ENCODE measurements around the gene ADCY5. TPM values are rescaled to one million over a fixed set of nuclear protein-coding genes. Genes with fewer than 3 reads are reported as not detected.

The ADCY5 gene
- total RNA-seq, 2 experiments from 2014 or later, result not detected

DNA sequence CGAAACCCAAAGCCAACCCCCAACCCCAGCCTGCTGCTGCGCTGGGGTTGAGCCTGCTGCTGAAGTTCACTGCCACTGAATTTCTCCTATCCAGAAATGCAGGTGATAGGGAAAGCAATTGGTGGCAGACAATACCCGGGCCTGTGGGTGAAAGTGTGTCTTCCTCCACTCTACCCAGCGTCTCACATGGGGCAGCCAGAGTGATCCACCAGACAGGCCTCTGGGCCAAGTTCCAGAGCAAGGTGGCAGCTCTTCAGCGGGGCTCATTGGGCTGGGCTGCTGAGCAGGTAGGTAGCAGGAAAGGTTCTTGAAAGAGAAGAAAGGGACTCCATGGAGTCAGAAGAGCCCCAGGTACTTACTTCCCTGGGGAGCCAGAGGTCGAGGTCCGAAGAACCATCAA lies 6.0 kb downstream of the ADCY5 start:
- ATAC-seq, result no peak
- H3K4me1 Mint-ChIP-seq (ENCODE audit: low read depth), result no peaks in the 10 kb centered on the region
- no peaks in the 10 kb centered on the region for H3K36me3 Mint-ChIP-seq (ENCODE audit: low read depth)
- CTCF ChIA-PET, result no interaction called here
- POLR2A ChIA-PET, result no interaction called here
- no peak overlapping the region for H3K27ac Mint-ChIP-seq
- DNase-seq, result no peak
- no peaks in the 10 kb centered on the region for H3K9me3 Mint-ChIP-seq (ENCODE audit: insufficient read depth)
- H3K4me3 Mint-ChIP-seq, result no peak overlapping the region
- peaks cover 42% of the 10 kb centered on the region for H3K27me3 Mint-ChIP-seq (ENCODE audit: low read depth)

DNA sequence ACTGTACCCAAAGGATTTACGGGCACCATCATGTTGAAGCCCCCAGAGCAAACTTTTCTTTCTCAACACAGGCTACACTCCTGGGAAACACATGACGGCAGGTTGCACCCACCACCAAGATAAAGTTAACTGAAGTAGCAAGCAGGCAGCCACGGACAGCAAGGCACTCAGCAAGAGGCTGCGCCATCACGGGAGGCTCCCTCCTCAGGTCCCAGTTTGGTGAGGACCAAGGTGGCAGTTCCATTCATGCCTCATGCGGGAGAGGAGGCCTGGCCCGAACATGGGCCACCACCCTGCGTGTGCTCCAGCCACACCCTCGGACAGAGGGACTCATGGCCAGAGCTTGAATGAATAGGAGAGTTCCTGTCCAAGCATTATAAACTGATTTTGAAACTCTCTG lies 6.8 kb downstream of the ADCY5 start:
- Mint-ChIP-seq H3K4me1 (ENCODE audit: low read depth) (no peaks in the 10 kb centered on the region), H3K36me3 (ENCODE audit: low read depth) (no peaks in the 10 kb centered on the region), H3K27me3 (ENCODE audit: low read depth) (peaks cover 39% of the 10 kb centered on the region), H3K4me3 (no peak overlapping the region), H3K9me3 (ENCODE audit: insufficient read depth) (no peaks in the 10 kb centered on the region), H3K27ac (no peak overlapping the region)
- POLR2A ChIA-PET, result no interaction called here
- DNase-seq (no peak), ATAC-seq (no peak)
- CTCF ChIA-PET, result no interaction called here

DNA sequence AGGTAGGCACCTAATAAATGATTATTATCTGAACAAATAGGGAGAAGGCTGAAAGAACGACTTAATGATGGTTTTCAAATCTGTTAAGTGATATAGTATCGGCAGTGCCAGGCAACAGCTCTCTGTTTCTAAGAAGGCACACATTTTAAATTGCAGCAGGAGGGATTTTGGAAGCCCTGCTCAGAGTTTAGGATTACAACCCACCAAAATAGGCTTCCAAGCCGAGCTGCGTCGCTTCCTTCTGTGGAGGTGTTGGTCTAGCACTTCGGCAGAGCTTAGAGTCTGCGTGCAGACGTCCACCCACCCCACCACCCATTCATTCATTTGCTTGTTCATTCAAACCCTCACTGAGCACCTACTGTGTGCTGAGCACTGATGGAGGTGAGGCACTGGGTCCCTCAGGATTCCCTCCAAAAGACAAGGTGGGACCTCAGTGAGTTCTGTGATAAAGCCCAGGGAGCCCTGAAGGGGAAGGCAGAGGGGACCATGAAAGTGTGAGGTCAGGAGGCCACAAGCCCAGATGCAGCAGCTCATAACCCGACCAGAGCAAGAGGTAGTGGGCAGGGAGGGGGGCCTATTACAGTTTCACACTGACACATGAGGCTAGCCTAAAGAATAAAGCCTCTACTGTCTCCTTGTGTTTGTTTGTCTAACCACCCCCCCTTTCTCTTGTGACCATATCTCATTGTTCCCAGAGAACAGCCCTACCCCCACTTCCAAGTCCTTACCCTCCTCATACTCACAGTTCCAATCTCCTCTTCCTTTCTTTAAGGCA lies 8.9 kb downstream of the ADCY5 start:
- no peak for DNase-seq
- Mint-ChIP-seq H3K27ac (no peak overlapping the region), H3K27me3 (ENCODE audit: low read depth) (peaks cover 19% of the 10 kb centered on the region), H3K4me1 (ENCODE audit: low read depth) (no peaks in the 10 kb centered on the region), H3K36me3 (ENCODE audit: low read depth) (no peaks in the 10 kb centered on the region), H3K4me3 (no peak overlapping the region), H3K9me3 (ENCODE audit: insufficient read depth) (no peaks in the 10 kb centered on the region)
- ATAC-seq, result no peak
- ChIA-PET CTCF (no interaction called here), POLR2A (no interaction called here)

DNA sequence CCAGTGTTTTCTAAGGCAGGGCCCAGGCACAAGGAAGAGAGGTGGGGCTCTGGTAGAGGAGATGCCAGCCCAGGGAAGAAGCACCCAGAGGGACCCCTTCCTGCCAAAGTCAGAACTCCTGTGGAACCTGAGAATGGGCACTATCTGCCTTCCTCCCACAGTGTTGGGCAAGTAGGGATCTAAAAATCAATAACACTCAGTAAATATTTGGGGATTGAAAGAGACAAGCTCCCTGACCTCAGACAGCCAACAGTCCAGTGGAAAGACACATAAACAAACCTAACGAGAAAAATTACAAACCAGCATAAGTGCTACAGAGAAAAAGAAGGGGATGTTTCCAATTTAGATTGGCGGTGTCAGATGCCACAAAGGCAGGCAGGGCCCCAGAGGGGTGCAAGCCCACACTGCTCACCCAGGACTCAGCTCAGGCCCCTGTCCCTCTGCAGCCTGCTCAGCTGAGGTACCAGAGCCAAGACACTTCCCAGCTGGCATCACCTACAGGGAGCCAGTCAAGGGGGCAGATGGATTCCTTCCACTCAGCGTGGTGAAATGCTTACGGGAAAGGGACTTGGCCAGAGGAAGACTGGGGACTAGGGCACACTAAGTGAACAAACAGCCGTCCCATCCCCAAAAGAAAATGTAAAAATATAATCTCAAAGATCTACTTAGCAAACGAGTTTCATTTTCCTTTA lies 15.9 kb downstream of the ADCY5 start:
- H3K27ac Mint-ChIP-seq, result no peak overlapping the region
- no peaks in the 10 kb centered on the region for H3K4me1 Mint-ChIP-seq (ENCODE audit: low read depth)
- peaks cover 11% of the 10 kb centered on the region for H3K27me3 Mint-ChIP-seq (ENCODE audit: low read depth)
- no peak overlapping the region for H3K4me3 Mint-ChIP-seq
- ATAC-seq (no peak), DNase-seq (no peak)
- no peaks in the 10 kb centered on the region for H3K9me3 Mint-ChIP-seq (ENCODE audit: insufficient read depth)
- H3K36me3 Mint-ChIP-seq (ENCODE audit: low read depth), result no peaks in the 10 kb centered on the region
- POLR2A ChIA-PET, result interaction anchor here (0.6 kb wide), 1 partner anchor 1147 kb away, joined by 3 read pairs; no protein-coding TSS in a partner anchor
- CTCF ChIA-PET, result no interaction called here

DNA sequence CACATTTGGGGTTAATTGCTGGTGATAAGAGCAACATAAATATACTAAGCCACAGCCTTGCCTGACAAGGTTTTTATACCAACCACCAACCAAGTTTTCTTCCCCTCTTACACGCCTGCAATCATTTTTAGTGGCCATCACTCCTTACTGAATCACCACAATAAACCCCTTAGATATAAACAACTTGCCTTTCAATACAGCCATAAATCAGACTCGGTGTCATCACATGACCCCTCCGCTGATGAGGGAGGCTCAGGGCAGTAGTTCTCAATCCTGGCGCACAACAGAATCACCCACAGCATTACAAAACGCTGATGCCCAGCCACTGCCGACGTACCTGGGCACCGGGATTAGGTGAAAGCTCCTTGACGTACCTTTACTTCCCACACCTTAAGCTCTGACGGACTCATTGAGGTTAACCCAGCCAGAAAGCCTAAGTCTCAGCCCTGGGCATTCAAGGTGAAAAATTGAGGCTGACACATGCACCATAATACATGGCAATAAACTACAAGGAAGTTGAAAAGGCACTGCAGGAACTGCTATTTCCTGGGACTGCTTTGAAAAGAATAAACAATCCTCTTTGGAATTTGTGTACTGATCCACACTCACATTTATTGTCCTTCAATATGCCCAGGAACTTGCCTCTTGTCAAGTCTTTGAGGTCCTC lies 17.1 kb downstream of the ADCY5 start:
- peaks cover 18% of the 10 kb centered on the region for H3K27me3 Mint-ChIP-seq (ENCODE audit: low read depth)
- ATAC-seq, result no peak
- ChIA-PET POLR2A (no interaction called here), CTCF (no interaction called here)
- no peaks in the 10 kb centered on the region for H3K9me3 Mint-ChIP-seq (ENCODE audit: insufficient read depth)
- H3K27ac Mint-ChIP-seq, result no peak overlapping the region
- DNase-seq, result no peak
- H3K36me3 Mint-ChIP-seq (ENCODE audit: low read depth), result no peaks in the 10 kb centered on the region
- H3K4me1 Mint-ChIP-seq (ENCODE audit: low read depth), result no peaks in the 10 kb centered on the region
- no peak overlapping the region for H3K4me3 Mint-ChIP-seq

DNA sequence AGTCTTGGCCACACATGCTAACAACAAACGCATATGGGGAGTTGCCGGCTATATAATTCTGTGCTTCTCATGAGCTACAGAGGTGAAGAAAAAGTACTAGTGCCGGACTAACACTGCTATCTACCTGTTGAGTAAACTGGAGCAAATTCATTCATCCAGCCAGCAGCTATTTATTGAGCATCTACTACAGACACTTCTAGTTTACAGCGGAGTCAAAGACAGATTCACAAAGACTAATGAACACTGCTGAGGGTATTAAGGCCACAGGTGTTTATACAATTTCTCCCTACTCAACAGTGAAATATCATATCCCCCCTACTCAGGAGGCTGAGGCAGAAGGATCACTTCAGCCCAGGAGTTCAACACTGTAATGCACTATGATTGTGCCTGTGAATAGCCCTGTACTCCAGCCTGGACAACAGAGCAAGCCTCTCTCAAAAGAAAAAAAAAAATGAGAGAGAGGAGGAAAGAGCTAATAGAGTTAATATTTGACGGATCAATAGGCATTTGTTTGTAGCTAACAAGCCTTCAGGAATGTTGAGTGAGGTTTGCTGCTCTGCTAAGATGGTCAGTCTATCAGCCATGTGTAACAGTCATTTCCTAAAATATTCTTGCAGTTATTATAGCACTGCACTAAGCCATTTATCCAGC lies 17.8 kb downstream of the ADCY5 start:
- DNase-seq (no peak), ATAC-seq (no peak)
- Mint-ChIP-seq H3K4me3 (no peak overlapping the region), H3K9me3 (ENCODE audit: insufficient read depth) (no peaks in the 10 kb centered on the region), H3K27ac (no peak overlapping the region), H3K36me3 (ENCODE audit: low read depth) (no peaks in the 10 kb centered on the region), H3K4me1 (ENCODE audit: low read depth) (no peaks in the 10 kb centered on the region), H3K27me3 (ENCODE audit: low read depth) (peaks cover 18% of the 10 kb centered on the region)
- CTCF ChIA-PET, result no interaction called here
- POLR2A ChIA-PET, result no interaction called here

DNA sequence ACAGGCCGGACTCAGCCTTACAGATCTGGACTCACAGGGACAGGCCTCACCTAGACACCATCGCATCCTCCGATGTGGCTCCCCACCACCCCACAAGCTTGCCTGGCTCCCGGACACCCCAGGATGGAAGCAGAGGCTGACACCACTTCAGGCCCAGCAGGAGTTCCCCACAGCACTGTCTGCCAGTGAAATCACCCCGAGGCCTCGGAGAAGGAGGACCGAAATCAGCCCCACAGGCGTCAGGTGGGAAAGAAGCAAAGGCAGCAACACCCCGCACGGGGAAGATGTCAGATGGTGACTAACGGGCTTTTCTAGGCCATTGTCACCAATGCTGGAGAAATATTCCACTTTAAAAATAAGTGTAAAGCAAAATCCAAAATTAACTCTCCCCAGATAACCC lies 18.6 kb downstream of the ADCY5 start:
- ChIA-PET CTCF (no interaction called here), POLR2A (no interaction called here)
- Mint-ChIP-seq H3K36me3 (ENCODE audit: low read depth) (no peaks in the 10 kb centered on the region), H3K27me3 (ENCODE audit: low read depth) (peaks cover 18% of the 10 kb centered on the region), H3K4me1 (ENCODE audit: low read depth) (no peaks in the 10 kb centered on the region), H3K9me3 (ENCODE audit: insufficient read depth) (no peaks in the 10 kb centered on the region), H3K27ac (no peak overlapping the region), H3K4me3 (no peak overlapping the region)
- ATAC-seq (no peak), DNase-seq (no peak)

DNA sequence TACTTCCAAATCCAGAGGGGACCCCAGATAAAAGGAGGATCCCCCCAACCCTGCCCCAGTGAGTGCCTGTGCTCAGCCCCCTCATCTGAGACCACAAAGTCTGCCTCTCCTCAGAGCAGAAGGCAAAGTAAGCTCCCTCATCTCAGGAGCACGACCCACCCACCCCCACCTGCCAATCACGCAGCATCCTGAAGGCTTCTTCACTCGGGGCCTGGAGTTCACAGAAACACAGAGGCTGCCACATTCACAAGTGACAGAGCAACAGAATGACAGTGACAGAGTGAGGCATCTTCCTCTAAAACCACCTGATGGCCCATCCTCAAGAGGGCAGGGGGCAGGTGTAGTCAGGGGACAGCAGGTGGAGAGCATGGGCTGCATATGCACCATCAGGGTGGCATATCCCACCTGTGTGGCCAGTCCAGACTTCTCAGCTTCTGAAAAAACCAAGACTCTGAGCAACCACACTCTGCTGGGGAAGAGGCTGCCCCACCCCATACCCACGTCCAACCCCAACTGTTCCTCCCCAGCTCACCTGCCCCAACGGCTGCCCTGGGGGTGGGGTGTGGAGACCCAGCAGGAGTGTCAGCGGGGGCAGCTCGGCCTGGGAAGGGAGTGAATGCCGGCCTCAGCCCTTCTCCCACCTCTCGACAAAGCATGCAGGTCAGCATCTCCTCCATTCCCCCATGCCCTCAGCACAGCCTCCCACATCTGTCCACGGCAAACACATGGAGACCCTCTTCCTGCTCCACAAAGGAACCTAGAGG lies 19.3 kb downstream of the ADCY5 start:
- no peak for ATAC-seq
- Mint-ChIP-seq H3K4me1 (ENCODE audit: low read depth) (no peaks in the 10 kb centered on the region), H3K9me3 (ENCODE audit: insufficient read depth) (no peaks in the 10 kb centered on the region), H3K36me3 (ENCODE audit: low read depth) (no peaks in the 10 kb centered on the region), H3K27me3 (ENCODE audit: low read depth) (peaks cover 18% of the 10 kb centered on the region), H3K27ac (no peak overlapping the region), H3K4me3 (no peak overlapping the region)
- POLR2A ChIA-PET, result no interaction called here
- DNase-seq, result no peak
- CTCF ChIA-PET, result no interaction called here

DNA sequence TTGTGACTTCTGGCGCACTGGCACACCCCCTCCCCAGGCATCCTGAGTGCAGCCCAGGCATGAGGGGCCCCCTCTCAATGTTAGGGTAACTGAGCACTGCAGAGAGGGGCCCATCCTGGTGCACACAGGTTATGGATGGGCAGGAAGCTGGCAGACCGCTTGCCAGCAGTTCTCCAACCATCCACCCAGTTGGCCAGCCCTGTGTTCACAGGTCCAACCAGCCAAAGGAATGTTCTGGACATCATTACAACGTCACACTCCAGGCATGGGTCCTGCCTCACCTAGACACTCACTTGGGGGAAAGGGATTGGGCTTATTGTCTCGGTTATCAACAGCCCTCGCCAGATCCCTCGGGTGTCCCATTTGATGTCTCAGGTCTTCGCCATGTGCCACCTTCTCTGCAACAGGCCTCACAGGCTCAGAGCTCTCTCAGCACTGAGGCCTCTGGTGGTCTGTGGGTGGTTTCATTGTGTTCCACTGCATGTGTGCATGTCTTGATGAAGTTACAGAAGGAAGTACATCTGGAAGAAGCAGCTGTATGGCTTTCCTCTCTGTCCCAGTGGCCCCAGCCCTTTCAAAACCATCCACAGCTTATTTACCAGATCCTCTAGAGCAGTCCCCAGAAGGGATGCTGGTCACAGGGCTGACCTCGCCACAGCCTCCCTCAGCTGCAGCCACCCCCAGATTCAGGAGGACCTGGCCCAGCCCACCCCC lies 23.7 kb downstream of the ADCY5 start:
- Mint-ChIP-seq H3K4me3 (no peak overlapping the region), H3K9me3 (ENCODE audit: insufficient read depth) (no peaks in the 10 kb centered on the region), H3K36me3 (ENCODE audit: low read depth) (no peaks in the 10 kb centered on the region), H3K4me1 (ENCODE audit: low read depth) (no peaks in the 10 kb centered on the region), H3K27ac (no peak overlapping the region), H3K27me3 (ENCODE audit: low read depth) (peaks cover 12% of the 10 kb centered on the region)
- DNase-seq (no peak), ATAC-seq (no peak)
- CTCF ChIA-PET, result interaction anchor here (1.7 kb wide), 1 partner anchor 15 kb away, joined by 4 read pairs; no protein-coding TSS in a partner anchor
- POLR2A ChIA-PET, result interaction anchor here (0.5 kb wide), 1 partner anchor 831 kb away, joined by 4 read pairs; no protein-coding TSS in a partner anchor

DNA sequence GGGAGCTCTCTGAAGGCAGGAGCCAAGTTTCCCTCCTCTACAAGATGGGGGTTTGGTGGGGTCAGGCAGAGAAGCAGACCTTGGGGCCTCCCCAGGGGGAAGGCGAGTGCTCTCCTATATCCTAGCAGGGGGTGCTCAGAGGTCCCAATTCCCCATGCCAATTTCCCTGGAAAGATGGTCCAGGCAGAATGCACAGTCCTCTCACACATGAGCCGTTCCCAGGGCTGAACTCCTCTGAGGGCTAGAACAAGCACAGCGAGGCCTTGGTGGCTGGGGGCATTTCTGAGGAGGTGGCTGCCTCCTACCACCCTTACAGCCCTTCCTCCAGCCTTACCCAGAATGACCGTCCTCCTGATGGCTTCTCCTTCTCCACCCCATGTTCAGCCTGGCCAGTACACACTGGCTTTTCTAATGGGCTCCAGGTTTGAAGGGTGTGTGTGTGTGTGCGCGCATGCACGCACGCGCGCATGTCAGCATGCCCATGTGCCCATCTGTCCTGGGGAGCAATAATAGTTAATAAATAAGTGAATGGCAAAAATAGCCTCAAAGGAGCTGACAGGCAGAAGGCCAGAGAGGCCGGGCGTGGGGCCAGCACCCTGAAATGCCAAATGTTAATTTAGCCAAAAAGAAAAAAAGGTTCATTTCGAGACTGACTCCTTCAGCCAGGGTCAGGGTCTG lies 24.4 kb downstream of the ADCY5 start:
- H3K27me3 Mint-ChIP-seq (ENCODE audit: low read depth), result peaks cover 12% of the 10 kb centered on the region
- H3K4me3 Mint-ChIP-seq, result no peak overlapping the region
- no peak overlapping the region for H3K27ac Mint-ChIP-seq
- H3K9me3 Mint-ChIP-seq (ENCODE audit: insufficient read depth), result no peaks in the 10 kb centered on the region
- CTCF ChIA-PET, result interaction anchor here (1.7 kb wide), 1 partner anchor 14 kb away, joined by 4 read pairs; no protein-coding TSS in a partner anchor
- ATAC-seq, result no peak
- H3K36me3 Mint-ChIP-seq (ENCODE audit: low read depth), result no peaks in the 10 kb centered on the region
- POLR2A ChIA-PET, result interaction anchor here (0.5 kb wide), 1 partner anchor 831 kb away, joined by 4 read pairs; no protein-coding TSS in a partner anchor
- DNase-seq, result no peak
- H3K4me1 Mint-ChIP-seq (ENCODE audit: low read depth), result no peaks in the 10 kb centered on the region
